WI38 (cell line): ENCODE data around the gene LGALSL.

Experiments used
- H3K4me3 ChIP-seq: 2 replicates; pipeline ENCODE4 v1.5.1; 2011; ENCODE audit warnings: low read depth, mild to moderate bottlenecking, control low read depth, low read length
- TF ChIP-seq, protein P1 (sequence below): IDR thresholded peaks from 2 replicates; pipeline ENCODE4 v1.5.1; 2012; ENCODE audit warnings: low read depth, mild to moderate bottlenecking, control low read depth, low read length

The LGALSL gene

DNA sequence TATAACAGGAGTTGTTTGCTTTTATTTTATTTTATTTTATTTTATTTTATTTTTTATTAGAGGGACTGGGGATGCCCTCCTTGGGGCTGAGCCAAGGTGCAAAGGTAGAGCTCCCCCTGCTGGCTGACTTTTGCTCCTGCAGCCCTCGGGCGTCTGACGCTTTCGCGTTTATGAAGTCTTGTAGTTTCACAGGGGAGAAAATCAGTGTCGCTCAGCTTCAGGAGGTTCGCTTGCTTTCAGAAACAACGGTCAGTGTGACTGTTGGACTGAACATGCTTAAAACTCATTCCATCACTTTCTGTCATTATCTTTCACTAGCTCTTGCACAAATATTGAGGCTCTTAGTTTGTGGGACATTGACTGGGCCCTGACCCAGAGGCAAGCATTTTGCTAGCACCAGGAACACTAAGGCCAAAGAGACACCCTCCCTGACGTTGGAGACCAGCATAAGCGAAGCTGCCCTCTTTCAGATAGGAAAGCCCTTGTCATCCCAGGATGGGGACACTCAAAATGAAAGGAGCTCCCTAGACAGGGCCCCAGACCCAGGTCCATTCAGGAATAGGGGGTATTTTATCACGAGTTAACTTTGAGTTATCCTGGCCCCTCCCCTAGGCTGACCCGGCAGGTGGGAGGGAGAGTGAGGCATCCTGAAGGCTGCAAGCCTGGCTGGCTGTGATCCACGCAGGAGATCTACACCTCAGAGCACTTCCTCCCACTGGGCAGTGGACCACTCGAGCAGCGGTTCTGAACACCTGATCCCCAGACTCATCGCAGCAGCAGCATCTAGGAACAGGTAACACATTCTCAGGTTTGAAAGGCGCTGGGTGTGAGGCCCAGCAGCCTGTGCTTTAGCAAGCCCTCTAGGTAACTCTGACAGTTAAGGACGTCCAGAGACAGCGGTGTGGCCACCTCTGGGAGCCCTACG is 34.4 kb downstream of the LGALSL start:
- no peak overlapping the region for H3K4me3 ChIP-seq
- TF ChIP-seq, protein P1, sequence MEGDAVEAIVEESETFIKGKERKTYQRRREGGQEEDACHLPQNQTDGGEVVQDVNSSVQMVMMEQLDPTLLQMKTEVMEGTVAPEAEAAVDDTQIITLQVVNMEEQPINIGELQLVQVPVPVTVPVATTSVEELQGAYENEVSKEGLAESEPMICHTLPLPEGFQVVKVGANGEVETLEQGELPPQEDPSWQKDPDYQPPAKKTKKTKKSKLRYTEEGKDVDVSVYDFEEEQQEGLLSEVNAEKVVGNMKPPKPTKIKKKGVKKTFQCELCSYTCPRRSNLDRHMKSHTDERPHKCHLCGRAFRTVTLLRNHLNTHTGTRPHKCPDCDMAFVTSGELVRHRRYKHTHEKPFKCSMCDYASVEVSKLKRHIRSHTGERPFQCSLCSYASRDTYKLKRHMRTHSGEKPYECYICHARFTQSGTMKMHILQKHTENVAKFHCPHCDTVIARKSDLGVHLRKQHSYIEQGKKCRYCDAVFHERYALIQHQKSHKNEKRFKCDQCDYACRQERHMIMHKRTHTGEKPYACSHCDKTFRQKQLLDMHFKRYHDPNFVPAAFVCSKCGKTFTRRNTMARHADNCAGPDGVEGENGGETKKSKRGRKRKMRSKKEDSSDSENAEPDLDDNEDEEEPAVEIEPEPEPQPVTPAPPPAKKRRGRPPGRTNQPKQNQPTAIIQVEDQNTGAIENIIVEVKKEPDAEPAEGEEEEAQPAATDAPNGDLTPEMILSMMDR = peak; percentile 78

DNA sequence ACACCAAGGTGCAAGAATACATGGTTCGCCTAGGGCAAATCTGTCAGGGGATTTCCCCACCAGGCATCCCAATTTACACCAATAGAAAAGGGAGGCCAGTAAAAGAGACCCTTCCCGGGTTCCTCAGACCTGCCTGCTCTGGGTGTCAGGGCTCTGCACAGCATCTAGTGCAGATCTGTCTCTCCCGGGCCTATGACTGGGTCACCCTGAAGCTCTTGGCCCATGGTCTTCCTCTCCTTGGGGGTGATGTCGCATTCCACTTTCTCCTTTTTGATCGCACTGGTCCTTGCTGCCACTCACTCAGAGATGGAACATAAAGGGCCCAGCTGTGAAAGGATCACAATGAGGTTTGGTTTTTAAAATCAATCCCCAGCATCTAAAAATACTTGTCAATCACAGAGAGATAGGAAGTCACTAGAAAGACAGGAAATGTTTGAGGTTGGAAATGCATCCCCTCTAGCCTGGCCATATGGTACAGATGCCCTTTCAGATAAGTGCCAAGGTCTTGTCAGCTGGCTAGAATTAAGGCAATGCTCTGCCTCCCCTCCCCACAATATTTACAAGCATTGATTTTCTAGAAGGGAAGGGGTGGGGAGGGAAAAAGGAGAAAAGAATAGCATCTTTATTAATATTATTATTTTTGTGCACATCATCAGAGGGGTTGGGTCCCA is 35.3 kb downstream of the LGALSL start:
- TF ChIP-seq, protein P1 = no peak
- no peak overlapping the region for H3K4me3 ChIP-seq

GRCh38 chr2:64491426-64491825 is 37.5 kb downstream of the LGALSL start:
- TF ChIP-seq, protein P1 = no peak
- no peak overlapping the region for H3K4me3 ChIP-seq

DNA sequence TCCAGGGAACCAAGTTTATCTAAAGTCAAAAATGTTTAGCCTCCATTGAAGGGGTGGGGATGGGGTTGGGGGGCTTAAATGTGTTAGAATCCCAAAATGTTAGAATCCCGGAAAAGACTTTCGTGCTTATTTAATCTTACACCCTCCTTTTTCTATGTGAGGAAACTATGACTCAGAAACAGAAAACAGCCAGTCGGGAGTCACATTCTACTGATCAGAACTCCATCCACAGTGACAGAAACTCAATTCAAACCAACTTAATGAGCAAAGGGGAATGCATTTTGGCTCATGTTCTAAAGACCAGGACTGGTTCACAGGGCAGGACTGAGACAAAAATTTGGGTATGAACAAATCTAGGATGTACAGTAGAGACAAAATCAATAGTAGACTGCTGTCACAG is 38.3 kb downstream of the LGALSL start:
- TF ChIP-seq, protein P1 = no peak
- no peak overlapping the region for H3K4me3 ChIP-seq

DNA sequence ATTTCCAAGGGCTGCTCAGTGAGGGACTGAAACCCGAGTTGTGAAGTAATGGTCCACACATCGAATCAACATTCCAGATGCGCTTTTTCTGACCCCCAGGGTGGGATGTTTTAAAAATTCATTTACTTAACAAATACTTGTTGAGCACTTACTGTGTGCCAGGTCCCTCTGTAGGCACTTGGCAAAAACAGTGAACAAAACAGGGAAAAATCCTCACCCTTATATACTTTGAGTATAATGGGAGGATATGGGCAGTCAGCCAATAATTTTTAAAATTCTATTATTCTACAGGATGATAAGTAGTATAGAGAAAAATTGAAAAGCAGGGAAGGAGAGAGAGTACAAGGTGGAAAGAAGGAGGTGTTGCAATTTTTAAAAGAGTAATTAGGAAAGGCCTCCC is 38.9 kb downstream of the LGALSL start:
- no peak overlapping the region for H3K4me3 ChIP-seq
- TF ChIP-seq, protein P1 = no peak

- TF ChIP-seq, protein P1 = no peak
These were observed 39.8 kb downstream of the LGALSL start for GRCh38 chr2:64493788-64494187.

GRCh38 chr2:64498438-64498837 is 44.5 kb downstream of the LGALSL start:
- H3K4me3 ChIP-seq = no peak overlapping the region
- TF ChIP-seq, protein P1 = no peak

More at GRCh38 chr2:64493788-64494187, 39.8 kb downstream of the LGALSL start:
- no peak overlapping the region for H3K4me3 ChIP-seq
